Measurements from ENCODE around the gene CDC42BPB.

DNA sequence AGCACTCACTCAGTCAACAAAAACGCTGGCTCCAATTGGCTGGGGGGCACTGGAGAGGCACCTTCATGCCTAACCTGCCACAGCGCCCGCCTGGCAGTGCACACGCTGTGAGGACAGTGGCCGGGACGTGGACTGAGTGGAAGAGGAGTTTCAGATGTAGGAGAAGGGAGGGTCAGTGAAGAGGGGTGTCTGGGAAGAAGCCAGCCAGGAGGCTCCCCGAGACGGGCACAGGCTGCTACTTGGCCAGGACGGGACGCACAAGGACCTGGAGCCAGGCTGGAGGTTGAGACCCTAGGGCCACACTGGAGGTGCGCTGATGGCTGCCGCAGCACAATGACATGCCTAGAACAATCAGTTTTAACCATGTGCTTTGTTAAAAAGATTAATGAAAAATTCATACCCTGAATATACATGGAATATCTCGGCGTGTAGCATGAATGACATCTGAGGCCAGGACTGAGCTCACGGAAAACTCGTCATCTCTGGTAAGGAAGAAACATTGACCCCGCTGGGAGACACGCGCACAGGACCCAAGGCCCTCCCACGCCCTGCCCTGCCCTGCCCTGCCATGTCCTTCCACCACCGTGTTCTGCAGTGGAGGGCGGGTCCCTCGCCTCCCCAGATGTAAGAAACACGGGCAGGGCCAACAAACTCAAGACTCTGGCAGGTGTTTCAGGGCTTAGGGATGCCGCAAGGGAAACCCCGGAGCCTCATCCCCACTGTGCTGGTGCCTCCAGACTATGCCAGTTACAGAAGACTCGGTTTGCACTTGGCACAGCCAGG is 109.8 kb downstream of the CDC42BPB start:
- TF ChIP-seq, protein P1, sequence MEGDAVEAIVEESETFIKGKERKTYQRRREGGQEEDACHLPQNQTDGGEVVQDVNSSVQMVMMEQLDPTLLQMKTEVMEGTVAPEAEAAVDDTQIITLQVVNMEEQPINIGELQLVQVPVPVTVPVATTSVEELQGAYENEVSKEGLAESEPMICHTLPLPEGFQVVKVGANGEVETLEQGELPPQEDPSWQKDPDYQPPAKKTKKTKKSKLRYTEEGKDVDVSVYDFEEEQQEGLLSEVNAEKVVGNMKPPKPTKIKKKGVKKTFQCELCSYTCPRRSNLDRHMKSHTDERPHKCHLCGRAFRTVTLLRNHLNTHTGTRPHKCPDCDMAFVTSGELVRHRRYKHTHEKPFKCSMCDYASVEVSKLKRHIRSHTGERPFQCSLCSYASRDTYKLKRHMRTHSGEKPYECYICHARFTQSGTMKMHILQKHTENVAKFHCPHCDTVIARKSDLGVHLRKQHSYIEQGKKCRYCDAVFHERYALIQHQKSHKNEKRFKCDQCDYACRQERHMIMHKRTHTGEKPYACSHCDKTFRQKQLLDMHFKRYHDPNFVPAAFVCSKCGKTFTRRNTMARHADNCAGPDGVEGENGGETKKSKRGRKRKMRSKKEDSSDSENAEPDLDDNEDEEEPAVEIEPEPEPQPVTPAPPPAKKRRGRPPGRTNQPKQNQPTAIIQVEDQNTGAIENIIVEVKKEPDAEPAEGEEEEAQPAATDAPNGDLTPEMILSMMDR (IDR thresholded peaks at IDR 0.05; ENCODE audit: low read depth, low read length): no peak
- TF ChIP-seq, protein P2, sequence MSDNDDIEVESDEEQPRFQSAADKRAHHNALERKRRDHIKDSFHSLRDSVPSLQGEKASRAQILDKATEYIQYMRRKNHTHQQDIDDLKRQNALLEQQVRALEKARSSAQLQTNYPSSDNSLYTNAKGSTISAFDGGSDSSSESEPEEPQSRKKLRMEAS (IDR thresholded peaks at IDR 0.05; ENCODE audit: low read depth, low read length): no peak
- TF ChIP-seq POLR2A (IDR thresholded peaks at IDR 0.05; ENCODE audit: extremely low read depth, insufficient read length) (no peak), MYC (IDR thresholded peaks at IDR 0.05; ENCODE audit: low read depth, low read length) (no peak)
